GM13977 (cell line): ENCODE measurements around the gene MTOR.

Source experiments
- DNase-seq: peaks from one replicate; pipeline ENCODE4 v3.0.0; 2012; ENCODE audit warnings: low spot score
- in situ Hi-C: fragments of 300-500 bp; cut with MboI; formaldehyde crosslinking; loops from one replicate; pipeline ENCODE4 v1.12.0; 2022; ENCODE audit warnings: low sequenced_read_pairs, low pct_unique_long_range_greater_than_20kb, mixed read lengths, inconsistent platforms; ENCODE audit not compliant: unreplicated experiment
- TF ChIP-seq, protein P1 (sequence below): IDR thresholded peaks from 2 replicates; pipeline ENCODE4 v1.5.1; 2012; ENCODE audit warnings: mild to moderate bottlenecking, control low read depth; ENCODE audit not compliant: insufficient read depth; ENCODE audit errors: extremely low read depth, missing control alignments

MTOR gene

DNA sequence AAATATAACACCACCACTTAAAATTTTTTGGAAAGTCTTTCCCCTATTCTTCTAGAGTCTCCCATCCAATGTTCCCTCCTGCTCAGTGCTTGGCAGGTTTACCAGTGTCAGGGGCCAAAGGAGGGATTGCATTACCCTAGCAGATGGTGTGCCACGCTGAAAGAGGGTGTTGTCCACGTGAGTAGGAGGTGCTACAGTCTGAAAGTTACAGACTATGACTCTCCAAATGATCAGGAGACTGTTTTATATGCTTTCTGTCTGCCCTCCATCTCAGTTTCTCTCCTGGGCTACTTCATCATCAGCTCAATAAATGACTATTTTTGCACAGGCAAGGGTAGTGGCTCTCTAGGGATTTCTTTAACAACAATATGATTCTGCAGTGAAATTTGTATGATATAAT is 104.5 kb downstream of the MTOR start:
- TF ChIP-seq, protein P1, sequence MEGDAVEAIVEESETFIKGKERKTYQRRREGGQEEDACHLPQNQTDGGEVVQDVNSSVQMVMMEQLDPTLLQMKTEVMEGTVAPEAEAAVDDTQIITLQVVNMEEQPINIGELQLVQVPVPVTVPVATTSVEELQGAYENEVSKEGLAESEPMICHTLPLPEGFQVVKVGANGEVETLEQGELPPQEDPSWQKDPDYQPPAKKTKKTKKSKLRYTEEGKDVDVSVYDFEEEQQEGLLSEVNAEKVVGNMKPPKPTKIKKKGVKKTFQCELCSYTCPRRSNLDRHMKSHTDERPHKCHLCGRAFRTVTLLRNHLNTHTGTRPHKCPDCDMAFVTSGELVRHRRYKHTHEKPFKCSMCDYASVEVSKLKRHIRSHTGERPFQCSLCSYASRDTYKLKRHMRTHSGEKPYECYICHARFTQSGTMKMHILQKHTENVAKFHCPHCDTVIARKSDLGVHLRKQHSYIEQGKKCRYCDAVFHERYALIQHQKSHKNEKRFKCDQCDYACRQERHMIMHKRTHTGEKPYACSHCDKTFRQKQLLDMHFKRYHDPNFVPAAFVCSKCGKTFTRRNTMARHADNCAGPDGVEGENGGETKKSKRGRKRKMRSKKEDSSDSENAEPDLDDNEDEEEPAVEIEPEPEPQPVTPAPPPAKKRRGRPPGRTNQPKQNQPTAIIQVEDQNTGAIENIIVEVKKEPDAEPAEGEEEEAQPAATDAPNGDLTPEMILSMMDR = no peak
- in situ Hi-C loops = no loop called here
- DNase-seq = no peak

DNA sequence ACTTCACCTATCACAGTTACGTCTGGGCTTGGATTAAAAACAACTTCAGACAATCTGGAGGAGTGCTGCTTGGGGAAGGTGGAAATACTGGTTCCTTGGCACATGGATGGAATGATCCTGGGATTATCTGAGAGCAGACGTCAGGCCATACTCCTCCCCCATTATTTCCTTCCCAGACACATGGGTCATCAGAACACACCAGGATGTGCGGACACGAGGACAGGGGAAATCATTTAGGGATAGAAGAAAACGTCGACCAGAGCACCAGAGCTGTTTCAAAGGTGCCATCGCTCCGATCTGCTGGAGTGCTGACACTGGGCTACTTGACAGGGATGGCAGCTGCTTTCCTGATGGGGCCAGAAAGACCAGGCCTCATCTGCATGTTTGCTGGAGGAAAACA is 105.0 kb downstream of the MTOR start:
- DNase-seq = no peak
- TF ChIP-seq, protein P1 = no peak
- in situ Hi-C loops = no loop called here

DNA sequence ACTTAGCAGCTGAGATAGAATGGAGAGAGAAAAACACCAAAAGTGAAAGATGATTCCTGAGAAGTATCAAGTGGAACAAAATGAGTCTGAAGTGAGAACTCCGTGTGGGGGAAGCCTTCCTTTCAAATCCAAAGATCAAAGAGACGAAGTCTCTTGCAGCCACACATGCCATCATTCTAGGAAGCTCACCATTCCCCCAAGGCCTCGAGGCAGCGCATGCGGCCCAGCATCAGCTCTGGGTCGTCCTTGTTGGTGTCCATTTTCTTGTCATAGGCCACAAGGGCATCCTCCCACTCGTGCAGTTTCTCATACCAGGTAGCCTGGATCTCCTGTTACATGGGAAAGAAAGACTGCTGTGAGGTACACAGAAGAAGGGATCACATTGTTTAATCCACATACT is 105.4 kb downstream of the MTOR start:
- DNase-seq = no peak
- TF ChIP-seq, protein P1 = no peak
- in situ Hi-C loops = no loop called here

DNA sequence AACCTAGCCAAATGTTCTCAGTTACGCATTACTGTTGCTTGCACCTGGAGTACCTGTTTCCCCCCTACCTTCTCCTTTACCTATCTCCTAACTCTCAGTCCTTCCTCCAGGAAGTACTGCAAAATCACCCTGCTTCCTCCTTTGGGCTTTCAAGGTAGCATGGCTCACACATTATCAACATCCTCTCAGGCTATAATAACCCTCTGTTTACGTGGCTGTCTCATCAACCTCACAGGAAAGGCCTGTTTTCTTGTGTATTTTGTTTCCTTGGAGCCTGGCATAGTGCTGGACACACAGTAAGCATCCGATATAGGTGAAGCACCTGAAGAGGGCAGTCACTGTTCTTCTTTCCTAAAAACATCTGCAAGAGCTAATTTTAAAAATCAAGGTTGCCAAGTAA is 105.9 kb downstream of the MTOR start:
- in situ Hi-C loops = no loop called here
- DNase-seq = no peak
- TF ChIP-seq, protein P1 = no peak

DNA sequence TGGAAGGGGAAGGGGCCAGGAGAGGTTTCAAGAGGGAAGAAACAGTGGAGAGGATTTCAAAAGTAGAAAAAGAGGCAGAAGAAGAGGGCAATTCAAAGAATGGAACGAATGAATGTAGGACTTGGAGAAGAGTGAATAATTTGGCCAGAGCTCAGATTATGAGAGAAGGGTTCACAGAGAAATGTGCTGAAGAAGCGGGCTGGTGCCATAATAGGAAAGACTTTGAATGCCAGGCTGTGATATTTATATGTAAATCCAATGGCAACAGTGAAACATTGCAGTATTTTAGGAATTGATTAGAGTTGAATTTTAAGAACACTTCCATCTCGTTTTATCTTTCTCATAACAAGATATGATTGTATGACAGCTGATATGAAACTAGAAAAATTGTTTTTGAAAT is 109.2 kb downstream of the MTOR start:
- DNase-seq = no peak
- in situ Hi-C loops = no loop called here
- TF ChIP-seq, protein P1 = no peak

DNA sequence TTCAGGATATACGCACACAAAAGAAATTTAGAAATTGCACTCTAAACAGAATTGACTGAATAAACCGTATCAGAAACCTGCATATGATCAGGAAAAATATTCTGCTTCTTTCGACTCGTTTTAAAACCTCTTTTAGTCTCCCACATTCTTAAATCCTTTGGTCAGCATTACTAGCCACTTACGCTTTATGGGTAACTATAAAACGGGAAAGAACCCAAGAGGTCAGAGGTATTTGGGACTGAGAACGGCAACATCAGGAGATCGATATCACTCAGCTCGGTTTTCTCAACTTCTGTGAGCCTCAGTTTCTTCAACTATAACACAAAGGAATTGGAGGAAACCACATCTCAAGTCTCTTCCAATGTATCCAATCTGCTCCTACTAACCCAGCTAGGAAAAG is 109.6 kb downstream of the MTOR start:
- DNase-seq = no peak
- TF ChIP-seq, protein P1 = no peak
- in situ Hi-C loops = no loop called here
